SK-N-DZ (cell line): ENCODE data around the gene ANKRD28.

ENCODE experiments used
- DNase-seq: peaks from one replicate; pipeline ENCODE4 v3.0.0-alpha.2; 2015; ENCODE audit warnings: low spot score

ANKRD28 gene

GRCh38 chr3:15803921-15804320, 6.1 kb upstream of the ANKRD28 start:
- DNase-seq = no peak

GRCh38 chr3:15801298-15801697, 3.5 kb upstream of the ANKRD28 start:
- DNase-seq = no peak

- no peak for DNase-seq
These were observed 3.0 kb upstream of the ANKRD28 start for GRCh38 chr3:15800780-15801179.

- DNase-seq = no peak
These were observed 2.5 kb upstream of the ANKRD28 start for GRCh38 chr3:15800327-15800726.

DNA sequence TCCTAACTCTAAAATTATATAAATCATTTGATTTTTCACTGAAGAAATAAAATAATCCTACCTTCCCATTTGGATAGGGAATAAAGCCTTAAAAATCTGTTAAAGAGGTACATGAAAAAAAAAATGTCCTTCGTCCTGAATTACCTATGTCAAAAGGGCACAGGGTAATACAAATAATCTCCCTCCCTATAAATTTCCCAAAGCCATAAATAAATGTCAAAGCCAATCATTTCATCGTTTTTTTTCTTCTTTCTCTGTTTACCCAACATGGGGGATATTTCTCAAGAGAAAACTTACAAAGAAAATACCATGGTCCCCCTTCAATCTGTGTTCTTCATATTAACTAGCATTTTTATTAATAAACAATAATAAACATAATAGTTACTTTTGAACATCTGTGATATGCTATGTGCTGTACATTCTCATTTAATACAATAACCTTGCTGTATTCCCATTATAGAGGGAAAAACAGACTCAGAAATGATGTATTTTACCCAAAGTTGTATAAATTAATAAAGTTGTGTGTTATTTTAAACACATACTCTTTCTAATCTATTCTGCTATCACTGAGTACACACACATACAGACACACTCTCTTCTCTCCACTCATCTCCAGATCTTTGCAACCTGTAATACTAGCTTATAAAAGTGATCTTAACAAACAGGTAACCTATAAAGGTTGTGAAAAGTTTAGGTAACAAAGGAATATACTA, 910 bp upstream of the ANKRD28 start:
- DNase-seq = no peak

- no peak for DNase-seq
These were observed 773 bp downstream of the ANKRD28 start for GRCh38 chr3:15796771-15797641.

GRCh38 chr3:15796331-15796730, 1.4 kb downstream of the ANKRD28 start:
- DNase-seq = no peak

- DNase-seq = no peak
These were observed 2.0 kb downstream of the ANKRD28 start for GRCh38 chr3:15795651-15796308.

DNA sequence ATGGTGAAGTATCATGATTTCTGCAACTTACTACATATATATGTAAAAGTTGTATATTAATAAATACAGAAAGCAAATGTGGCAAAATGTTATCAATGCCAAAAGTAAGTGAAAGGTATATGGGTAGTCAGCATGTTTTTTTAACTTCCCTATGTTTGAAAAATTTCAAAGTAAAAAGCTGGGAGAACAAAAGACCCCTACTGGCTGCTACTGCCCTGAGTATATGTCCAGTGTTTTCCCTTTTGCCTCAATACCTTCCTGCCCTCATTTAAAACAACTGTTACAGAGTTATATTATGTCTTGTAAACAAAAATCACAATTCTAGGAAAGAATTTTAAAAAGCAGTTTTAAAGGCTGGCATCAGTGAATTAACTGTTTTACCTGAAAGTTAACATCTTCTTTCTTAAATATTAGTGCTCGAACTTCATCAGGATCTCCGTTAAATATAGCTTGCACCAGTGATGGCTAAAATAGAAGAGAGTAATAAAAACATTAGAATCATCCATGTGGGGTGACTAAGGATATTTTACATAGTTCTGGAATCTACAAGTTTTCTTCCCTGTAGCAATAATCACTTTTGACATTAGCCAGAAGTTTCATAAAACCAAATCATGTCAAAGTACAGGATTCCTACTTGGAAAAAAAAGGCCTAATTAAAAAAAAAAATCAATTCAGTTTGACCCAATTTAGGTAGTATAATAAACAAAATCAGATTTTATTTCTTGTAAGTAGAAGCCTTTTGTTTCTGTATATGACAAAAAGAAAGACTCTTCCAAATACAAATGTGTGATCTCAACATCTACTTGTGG, 2.7 kb downstream of the ANKRD28 start:
- no peak for DNase-seq

DNA sequence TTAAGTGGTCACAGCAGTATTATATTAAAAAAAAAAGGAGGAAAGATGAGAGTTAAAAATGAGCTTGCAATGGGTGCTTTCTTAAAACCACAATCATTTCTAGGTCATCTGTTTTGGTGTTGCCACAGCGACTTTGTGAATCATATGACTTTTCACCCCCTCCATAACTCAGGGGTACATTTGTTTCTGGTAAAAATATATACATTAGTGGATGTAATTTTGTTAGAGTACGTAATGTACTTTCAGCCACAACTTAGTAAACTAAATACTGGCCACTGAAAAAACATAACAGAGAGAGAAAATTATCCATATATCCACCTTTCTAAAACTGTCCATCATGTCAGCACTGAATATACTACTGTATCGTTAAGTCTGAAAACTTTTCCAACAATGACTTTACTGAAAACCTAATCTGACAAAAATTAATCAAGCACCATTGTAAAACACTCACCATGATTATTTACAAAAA, 3.4 kb downstream of the ANKRD28 start:
- DNase-seq = no peak

DNA sequence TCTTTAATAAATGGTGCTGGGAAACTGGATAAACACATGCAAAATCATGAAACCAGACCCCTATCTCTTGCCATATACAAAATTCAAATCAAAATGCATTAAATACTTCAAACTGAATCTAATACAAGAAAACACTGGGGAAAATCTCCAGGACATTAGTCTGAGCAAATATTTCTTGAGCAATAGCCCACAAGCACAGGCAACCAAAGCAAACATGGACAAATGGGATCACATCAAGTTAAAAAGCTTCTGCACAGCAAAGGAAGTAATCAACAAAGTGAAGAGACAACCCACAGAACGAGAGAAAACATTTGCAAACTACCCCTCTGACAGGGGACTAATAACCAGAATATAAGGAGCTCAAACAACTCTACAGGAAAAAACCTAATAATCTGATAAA, 6.3 kb downstream of the ANKRD28 start:
- no peak for DNase-seq

DNA sequence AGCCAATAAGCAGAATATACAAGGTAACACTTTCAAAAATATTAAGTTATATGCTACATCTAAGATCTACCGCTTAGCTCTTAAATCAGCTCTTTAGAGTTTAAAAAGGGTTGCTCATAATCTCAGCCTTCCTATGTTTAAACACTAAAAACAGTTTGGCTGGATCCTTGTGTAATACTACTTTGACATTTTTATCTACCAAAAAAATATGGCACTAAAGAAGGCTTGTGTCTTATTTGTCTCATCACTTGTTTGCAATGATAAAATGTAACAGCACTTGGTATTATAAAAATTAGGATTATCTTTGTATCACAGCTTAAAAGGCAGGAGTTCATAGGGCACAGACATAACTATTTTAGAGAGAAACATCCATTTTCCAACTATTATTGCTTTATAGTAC, 9.8 kb downstream of the ANKRD28 start:
- DNase-seq = no peak

GRCh38 chr3:15787526-15787925, 10.3 kb downstream of the ANKRD28 start:
- DNase-seq = no peak

- no peak for DNase-seq
These were observed 14.3 kb downstream of the ANKRD28 start for GRCh38 chr3:15783361-15783969.

- no peak for DNase-seq
These were observed 15.3 kb downstream of the ANKRD28 start for GRCh38 chr3:15782429-15782828.

GRCh38 chr3:15781637-15782402, 16.0 kb downstream of the ANKRD28 start:
- DNase-seq = no peak

- no peak for DNase-seq
These were observed 16.6 kb downstream of the ANKRD28 start for GRCh38 chr3:15781131-15781530.

DNA sequence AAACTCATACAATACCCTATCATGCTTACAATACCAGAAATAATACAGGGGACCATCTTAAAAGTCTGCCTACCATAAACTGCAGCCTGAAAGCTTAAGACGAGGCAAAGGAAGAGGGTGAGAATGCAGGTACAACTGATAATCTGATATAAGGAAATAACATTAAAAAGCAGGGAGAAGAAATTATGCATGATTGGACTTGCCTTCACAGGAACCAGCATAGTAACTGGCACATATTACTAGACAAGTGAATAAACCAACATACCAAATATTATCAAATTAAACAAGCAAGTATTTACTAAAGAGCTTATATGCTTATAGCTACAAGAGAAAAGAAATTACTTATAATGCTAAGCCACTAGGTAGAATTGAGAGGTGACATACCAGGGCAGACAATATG, 18.7 kb downstream of the ANKRD28 start:
- DNase-seq = no peak

DNA sequence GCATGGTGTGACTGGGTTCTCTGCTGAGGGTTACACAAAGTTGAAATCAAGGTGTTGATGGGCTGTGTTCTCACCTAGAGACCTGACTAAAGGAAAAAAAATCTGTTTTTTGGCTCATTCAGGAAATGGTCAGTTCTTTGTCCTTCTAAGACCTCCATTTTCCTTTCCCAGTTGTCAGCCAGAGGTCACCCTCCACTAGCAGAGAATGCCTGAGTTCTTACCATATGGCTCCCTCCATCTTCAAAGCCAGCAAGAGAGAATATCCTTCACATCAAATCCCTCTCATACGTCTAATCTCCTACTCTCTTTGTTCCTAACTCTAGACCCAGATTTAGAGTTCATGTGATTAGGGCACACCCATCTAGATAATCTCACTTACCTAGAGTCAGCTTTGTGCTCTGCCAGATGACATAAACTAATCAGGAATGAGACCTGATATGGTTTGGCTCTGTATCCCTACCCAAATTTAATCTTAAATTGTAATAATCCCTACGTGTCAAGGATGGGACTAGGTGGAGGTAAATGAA, 19.4 kb downstream of the ANKRD28 start:
- DNase-seq = peak; percentile 12
